Muscle of arm (tissue), 12 donors: ENCODE measurements around the gene MAD1L1. TPM values are rescaled to one million over a fixed set of nuclear protein-coding genes. Genes with fewer than 3 reads are reported as not detected.

ENCODE experiments used
- DNase-seq: peaks from one replicate; pipeline ENCODE4 v3.0.0-alpha.2; 2013
- polyA plus RNA-seq, 12 donors: library from polyadenylated mRNA; unstranded; fragments of 120-200 nt; gene quantifications; one replicate each; pipeline ENCODE4 v1.2.1, GENCODE V29; 2013; ENCODE audit not compliant: insufficient read length in 12 of 12

MAD1L1 gene
- polyA plus RNA-seq, 12 donors, result 16.2 to 60.1 (median 22.4) TPM; not detected in 1

GRCh38 chr7:1943933-1944618 lies 288.7 kb downstream of the MAD1L1 start:
- DNase-seq, result no peak

DNA sequence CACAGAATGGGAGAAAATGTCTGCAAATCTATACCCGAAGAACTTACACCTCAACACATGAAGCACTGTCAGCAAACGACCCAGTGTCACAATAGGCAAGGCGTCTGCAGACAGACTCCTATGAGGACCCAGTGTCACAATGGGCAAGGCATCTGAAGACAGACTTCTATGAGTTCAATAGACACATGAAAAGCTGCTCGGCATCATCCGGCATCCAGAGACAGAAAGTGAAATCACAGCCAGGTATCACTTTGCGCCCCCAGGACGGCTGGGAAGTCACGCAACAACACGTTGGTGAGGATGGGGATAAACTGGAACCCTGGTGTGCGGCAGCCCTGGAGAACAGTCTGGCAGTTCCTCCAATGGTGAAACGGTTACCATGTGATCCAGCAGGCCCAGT lies 289.4 kb downstream of the MAD1L1 start:
- no peak for DNase-seq

DNA sequence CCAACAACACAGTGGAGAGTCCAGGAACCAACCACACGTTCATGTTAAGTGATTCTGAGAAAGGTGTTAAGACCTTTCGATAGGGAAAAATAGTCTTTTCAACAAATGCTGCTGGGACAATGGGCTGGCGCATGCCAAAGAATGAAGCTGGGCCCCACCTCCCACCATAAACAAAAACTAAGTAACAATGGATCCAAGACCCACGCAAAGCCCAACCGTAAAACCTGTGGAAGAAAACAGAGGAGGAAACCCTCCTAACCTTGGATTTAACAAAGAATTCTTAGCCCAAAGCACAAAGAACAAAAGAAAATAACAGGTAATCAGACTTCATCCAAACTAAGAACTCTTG lies 289.8 kb downstream of the MAD1L1 start:
- DNase-seq, result no peak

DNA sequence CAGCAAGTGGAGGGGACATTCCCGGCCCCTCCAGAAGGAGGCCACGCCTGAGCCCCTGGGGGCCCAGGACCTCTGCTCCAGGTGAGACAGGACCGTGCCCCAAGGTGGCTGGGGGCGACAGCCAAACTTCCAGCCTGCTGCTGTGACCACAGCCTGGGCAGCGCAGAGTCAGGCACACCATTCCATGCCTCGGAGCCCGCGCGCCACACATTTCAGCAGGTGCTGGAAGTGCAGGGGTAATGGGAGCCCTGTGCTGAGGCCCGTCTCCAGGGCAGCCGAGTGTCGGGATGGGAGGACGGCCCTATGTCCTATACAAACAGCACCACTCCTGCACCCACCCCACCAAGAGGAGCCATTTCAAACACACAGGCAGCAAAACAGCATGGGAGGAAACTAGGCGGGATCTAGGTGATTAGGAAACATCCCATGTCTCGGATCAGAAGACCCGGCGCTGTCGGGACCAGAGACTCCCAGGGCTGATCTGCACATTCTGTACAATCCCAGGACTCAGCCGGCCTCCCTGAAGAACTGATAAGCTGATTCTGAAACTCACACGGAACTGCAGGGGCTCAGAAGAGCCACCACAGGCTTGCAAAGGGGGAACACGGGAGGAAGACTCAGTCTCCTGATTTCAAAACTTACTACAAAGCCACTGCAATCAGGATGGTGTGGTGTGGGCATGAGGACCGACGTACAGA lies 290.4 kb downstream of the MAD1L1 start:
- no peak for DNase-seq

DNA sequence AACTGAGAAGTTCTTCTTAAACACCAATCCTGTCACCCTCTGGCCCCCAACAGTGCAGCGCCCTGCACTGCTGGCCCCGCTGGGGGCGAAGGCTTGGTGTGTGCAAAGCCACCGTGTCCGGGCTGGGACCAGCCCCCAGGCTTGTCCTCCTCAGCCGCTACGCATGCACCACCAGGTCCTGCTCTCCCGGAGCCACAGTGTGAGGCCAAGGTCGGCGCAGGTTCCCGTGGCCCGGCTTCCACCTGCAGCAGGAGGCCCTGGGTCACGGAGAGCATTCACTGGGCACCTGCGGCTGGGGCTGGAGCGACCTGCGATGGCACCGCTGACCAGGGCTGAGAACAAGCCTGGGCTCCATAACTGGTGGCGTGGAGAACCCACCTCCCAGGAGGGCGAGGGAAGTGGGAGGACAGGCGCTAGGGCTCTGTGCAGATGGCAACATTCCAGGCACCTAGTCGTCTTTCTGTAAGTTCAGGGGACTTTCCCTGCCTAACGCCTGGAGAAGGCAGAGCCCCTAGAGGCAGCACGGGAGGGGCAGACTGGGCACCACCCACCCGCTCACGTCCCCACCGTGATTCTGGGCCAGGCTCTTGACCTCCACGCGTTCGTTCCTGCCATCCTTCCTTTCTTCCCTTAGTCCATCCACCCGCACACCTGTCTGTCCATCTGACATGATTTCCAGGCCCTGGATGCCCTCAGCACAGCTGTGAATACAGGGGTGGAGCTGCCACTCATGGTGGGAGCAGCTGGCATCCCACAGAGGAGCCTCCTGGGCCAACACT lies 291.1 kb downstream of the MAD1L1 start:
- DNase-seq, result no peak

DNA sequence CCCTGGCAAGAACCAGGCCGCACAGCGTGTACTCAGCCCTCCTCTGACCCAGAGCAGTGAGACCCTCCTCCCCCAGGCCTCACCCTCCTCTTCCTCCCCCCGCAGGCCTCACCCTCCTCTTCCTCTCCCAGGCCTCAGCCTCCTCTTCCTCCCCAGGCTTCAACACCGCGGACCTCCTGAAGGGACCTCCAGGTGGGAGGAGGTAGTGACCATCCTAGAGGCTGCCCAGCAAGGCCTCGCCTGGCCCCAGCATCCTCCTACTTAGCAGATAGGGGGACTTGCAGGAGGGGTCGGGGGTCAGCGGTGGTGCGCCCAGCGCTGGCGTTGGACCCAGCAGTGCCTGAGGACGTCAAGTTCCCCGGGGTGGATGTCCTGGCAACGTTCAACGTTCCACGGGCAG lies 291.9 kb downstream of the MAD1L1 start:
- DNase-seq, result no peak

DNA sequence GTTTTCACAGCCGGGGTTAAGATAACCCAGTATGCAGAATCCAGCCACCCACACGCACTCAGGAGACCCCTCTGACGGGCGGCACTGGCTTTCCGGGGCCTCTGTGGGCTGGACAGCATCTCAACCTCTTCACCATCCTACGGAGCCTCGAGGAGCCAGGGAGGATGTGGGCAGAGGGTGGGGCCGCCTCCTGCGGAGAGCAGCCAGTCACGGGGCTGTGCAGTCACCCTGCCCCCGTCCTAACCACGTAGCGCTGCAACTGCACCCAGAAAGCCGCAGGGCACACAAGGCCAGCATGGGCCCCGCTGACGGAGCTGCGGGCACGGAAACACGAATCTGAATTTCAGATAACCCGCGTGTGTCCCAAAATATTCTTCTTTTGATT lies 292.4 kb downstream of the MAD1L1 start:
- no peak for DNase-seq

DNA sequence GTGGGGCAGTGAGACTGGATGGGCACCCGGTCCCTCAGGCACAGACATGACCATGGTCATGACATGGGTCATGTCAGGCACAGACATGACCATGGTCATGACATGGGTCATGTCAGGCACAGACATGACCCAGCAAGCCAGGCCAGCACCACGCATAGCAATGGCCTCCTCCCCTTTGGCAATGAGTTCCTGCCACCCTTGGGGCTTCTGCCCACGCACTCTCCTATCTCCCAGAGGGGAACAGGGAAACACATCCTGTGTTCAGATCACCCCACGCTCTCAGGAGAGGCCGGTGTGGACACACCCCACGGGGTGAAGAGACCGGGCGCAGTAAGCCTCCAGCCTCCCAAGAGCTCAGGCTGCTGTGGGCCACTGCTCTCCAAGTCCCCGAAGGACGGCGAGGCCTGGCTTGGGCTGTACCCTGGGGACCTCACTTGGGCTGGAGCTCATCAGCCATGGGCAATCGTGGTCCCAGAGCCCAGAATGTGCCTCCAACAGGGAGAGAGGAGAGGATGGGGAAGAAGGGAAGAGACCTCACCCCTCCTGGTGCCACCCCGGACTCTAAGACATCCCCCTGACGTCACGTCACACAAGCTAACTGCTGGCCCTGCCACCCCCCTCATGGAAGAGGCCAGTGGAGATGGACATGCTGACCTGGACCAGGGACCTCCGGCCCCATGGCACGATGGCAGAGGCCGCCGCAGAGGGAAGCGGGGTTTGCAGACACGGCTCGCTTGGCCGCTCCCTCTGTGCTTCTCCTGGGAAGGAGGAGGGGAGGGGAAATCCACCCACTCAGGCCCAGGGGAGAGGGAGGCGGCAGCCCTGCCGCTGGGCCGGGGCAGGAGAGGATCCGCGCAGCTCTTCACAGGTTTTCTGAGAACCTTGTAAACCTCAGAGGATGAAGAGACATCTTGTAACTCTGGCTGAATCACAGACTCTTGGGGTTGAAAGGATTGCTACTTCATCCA lies 293.0 kb downstream of the MAD1L1 start:
- no peak for DNase-seq

DNA sequence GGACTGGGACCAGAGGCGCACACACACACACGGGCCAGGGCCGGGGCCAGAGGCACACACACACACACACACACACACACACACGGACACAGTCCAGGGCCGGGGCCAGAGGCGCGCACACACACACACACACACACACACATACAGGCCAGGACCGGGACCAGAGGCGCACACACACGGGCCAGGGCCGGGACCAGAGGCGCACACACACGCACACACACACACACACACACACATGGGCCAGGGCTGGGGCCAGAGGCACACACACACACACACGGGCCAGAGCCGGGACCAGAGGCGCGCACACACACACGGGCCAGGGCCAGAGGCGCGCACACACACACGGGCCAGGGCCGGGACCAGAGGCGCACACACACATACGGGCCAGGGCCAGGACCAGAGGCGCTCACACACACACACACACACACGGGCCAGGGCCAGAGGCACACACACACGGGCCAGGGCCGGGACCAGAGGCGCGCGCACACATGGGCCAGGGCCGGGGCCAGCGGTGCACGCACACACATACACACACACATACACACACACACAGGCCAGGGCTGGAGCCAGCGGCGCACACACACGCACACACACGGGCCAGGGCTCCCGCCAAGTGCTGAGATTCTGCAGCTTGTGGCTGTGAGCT lies 293.8 kb downstream of the MAD1L1 start:
- DNase-seq, result no peak

DNA sequence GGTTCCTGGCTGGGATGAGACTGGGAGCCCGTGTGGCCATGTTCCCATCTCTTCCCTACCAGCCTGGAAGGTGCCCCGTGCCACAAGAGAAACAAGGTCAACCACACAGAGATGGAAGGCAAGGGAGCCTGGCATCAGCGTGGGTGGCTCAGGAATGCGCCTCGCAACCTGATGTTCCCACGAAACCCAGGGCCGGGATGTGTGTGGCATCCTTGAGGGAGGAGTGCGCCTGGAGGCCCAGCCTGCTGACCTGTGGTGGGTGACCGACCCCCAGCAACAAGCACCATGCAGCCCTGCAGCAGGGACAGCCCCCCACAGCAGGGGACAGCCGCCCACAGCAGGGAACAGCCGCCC lies 295.5 kb downstream of the MAD1L1 start:
- no peak for DNase-seq

DNA sequence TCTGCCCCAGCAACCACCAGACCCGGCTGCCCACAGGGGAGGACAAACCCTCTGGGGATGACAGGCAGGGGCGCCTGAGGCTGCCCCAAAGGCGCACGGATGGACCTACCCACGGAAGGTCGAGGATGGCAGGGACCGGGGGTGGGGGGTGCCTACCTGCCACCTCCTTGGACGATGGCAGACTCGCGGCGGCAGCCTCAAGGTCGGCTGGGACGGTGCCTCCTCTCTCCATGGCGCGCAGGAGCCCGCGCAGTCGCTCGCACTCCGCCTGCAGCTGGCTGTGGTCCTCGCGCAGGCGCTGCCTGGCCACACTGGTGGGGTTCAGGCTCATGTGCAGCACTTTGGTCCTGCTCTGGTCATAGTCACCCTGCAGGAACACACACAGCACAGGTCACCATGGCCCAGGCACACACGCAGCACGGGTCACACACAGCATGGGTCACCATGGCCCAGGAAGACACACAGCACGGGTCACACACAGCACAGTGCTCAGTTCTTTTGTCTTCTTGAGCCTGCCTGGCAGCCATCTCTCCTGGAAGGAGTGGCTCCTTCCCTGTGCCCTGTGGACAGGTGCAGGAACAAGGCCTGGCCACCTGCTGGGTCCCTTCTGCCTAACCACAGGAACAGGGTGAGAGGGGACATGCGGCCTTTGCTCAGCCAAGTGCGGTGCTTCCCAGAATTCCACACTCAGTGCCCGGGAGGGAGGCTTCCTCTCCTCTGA lies 296.1 kb downstream of the MAD1L1 start:
- DNase-seq, result no peak

DNA sequence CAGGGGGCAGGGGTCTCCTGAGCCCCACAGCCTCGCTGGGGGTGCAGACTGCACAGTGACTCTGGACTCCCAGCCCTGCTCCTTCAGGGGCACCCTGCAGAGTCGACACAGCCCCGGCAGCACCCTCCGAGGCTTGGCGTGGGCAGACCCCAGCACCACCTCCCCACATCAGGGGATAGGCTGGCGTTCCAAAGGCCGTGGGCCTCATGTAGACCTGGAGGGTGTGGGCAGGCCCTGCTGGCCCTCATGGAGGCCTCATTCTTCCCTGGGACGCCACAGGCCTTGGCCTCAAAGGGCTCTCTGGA lies 296.8 kb downstream of the MAD1L1 start:
- DNase-seq, result no peak

DNA sequence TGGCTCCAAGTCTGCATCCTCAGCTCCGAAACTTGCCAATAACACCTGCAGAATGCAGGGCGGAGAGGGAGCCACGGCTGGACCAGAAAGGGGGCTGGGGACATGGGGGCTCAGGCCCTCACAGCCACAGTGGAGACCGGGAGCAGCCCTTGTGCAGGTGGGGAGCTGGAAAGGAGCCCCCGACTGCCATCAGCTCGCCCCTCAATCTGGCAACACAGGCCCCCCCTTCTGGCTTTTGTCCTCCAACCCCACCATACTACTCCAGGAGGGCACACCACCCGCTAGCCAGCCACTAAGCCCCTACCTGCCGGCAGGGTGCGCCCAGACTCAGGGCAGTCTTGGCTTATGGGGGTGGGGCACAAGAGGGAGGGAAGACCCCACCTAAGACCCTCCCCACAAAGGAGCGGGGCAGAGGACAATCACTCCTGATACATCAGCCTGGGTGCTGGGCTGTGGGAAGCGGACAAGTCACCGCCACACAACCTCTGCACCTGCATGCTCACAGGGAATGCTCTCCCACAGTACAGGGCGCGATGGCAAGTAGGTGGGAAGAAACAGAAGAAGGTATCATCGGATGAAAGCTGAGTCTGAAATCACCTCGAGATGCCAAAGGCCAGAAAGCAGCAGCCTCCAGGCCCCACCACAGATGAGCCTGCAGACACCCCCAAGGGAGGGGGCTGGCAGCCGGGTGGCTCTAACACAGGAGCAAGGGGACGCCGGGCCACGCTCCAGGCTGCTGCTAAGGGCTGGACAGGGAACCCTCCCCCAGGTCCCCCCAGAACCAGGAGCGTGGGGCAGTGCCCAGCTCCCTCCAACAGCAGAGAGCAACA lies 297.4 kb downstream of the MAD1L1 start:
- DNase-seq, result no peak

DNA sequence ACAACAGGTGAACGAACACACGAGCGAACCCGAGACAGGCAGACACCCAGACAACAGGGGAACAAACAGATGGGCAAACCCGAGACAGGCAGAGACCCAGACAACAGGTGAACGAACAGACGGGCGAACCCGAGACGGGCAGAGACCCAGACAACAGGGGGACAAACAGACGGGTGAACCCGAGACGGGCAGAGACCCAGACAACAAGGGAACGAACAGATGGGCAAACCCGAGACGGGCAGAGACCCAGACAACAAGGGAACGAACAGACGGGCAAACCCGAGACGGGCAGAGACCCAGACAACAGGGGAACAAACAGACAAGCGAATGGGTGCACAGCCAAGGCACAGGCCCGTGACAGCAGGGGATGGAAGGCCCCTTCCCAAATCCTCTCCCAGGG lies 298.0 kb downstream of the MAD1L1 start:
- DNase-seq, result no peak

GRCh38 chr7:1934017-1934416 lies 298.7 kb downstream of the MAD1L1 start:
- DNase-seq, result no peak

DNA sequence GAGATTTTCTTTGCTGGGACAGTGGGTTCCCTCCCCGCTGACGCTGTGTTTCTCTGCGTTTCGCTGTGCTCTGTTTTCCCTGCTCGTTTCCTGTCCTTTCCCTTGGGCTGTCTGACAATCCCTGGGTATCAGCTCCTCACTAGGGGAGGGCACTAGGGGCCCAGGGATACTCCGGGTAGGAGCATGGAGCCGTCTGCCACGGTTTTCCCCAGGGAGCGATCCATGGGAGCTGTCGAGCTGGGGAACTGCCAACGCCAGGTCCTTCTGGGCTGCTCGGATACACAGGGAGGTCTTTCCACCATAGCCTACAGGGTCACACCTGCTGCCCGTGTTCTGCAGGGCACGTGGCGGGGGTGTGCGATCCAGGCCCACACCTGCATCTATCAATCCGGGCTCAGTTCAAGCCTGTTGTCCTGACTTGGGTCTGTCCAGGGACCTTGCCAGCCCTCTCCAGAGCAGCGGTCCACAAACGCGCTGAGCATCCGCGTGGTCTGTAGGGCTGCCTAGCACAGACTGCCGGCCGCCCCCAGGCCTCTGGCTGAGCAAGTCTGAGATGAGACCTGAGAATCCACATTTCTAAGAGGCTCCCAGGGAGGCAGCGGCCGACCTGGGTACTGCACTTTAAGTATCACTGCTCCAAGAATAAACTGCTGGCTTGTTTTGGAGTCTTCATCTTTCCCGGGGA lies 299.5 kb downstream of the MAD1L1 start:
- no peak for DNase-seq

- no peak for DNase-seq
Measured at GRCh38 chr7:1931951-1932270, 300.8 kb downstream of the MAD1L1 start.

DNA sequence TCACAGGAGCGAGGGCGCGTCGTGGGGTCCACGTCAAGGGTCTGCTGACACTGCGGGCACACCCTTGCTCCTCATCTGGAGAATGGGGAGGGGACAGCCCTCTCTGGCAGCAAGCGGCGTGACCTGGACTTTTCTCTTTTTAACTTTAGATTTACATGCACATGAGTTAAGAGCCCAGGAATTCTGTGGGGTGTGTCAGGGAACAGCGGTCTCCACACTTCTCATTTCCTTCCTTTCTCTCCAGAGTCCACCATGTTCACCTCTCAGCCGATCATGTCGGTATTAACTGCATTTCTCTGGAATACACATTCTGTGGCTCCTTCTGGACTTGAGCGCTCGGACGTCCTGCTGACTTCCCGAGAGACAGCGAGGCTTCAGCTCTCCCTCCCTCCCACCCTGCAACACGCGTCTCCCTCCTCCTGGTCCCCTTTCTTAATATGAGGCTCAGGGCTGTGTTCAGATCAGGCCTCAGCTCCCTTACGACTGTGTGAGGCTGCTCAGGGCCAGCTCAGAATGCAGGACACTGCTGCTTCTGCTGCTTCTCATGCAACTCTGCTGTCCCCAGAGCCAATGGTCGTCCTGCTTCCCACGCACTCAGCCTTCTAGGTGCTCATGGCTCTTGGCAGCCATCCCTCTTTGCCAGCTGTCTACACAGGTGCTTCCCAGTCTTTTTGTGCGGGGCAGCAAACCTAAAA lies 301.3 kb downstream of the MAD1L1 start:
- DNase-seq, result no peak
